HG03159 (cell line): ENCODE data around the gene ADPRHL1.

Source experiments
- ATAC-seq: cut with Tn5 transposase; IDR thresholded peaks from one replicate; pipeline ENCODE4 v1.9.1; 2021; ENCODE audit warnings: mild to moderate bottlenecking, moderate library complexity; ENCODE audit not compliant: unreplicated experiment

ADPRHL1 gene

DNA sequence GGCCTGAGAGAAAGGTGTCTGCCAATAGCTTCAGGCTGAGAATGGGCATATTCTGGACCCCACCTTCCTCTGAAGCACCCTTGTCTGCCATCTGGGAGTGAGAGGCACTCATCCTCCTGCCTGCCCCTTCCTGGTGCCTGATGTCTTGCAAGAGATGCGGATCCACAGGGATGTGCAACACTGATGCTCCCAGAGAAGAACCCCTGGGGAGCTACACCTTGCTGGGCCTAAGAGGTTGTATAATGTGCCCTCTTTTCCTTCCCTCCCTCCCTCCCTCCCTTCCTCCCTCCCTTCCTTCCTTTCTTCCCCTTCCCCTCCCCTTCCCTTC lies 34.6 kb downstream of the ADPRHL1 start:
- no peak for ATAC-seq

DNA sequence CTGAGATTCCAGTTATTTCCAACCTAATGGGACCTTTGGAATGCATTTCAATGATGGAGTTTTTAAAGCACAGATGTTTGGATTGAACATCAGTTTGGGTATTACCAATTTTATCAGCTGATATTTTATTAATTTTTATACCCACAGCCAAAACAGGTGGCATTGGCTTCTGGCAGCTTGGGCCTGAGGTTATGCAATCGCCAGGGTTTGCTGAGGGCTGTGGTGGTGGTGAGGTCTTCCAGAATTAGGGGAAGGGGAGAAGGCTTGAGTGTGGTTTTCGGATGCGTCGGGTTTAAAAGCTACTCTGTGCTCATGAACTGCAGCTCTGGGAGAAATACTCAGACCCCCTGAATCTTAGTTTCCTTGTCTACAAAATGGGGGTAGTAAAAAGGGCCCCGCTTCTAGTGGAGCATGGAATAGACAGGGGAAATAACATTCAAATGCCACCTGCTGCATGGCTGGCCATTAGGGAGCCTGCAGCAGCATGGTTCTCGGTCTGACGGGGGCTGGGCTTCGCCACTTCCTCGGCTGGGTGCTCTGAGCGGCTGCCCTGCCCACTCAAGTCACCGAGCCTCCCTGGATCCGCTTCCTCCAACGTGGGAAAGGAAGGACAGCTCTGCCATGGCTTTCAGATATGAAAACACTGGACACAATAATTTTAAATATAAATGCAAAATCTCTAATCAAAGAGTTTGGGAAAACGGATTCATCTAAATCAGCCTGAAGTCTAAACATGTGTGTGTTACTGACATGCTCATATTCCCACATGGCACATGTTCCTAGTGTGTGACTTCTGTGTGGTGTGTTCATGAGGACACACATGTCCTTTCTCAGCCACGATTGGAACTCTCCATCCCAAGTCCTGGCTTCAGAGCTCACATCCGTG lies 35.2 kb downstream of the ADPRHL1 start:
- ATAC-seq = no peak

DNA sequence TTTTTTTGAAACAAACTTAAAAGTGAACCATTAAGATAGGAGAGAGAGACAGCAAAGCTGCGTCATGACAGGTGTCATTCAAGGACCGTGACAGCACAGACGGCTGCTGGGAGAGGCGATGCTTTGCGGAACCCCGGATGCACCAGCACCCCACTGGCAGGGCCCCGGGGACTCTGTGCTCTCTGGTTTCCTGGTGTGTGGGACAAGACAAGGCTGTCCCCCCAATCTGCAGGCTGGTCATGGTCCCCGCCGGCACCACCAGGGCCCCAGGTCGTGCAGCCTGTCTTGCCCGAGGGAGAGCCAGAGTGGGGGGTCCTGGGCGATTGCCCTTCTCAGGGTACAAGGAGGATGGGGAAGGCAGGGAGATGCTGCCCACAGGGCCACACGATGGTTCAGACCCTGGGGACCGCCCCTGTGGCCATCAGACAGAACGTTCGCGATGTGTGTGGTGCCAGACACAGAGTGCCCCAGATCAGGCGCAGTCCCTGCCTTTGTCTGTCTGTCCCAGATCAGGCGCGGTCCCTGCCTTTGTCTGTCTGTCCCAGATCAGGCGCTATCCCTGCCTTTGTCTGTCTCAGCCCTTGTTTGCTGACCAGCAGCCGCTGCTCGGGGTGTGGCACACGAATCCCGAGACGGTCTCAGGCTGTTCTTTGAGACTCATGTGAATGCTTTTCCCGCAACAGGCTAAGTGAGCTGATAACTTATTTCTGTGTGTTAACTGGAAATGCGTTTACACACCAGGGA lies 36.1 kb downstream of the ADPRHL1 start:
- no peak for ATAC-seq

DNA sequence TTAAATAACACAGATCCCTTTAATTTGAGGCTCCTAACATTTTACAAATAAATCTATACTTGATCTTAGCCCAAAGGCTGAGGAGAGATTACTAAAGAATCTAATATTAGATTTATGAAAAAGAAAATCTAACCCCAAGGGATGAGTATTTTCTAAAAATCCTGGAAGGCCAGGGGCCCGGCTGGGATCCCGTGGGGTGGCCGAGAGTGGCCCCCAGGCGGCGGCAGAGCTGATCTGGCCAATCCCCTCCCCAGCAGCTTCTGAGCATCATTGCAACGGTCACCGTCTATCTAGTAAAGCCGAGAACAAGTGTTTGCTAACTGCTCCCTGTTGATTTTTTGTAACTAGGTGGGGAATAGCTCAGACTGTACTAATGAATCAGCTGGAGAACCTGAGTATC lies 37.5 kb downstream of the ADPRHL1 start:
- ATAC-seq = no peak

DNA sequence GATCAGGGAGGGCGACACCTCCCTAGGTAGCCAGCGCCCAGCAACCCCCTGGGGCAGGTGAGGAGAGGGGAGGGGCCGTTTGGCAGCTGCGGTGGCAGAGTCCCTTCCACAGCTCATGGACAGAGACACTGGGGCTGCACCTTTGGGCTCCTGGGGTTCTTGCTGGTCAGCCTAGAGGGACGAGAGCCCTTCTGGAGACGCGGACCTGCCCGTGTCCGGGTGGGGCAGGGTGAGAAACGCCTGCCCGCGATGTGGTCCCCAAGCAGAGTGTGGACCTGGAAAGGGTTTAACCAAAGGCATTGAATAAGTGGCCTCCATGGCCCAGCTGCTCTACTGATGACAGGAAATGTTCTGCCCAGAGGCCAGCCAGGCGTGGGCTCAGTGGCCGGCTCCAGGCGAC lies 38.3 kb downstream of the ADPRHL1 start:
- ATAC-seq = no peak

DNA sequence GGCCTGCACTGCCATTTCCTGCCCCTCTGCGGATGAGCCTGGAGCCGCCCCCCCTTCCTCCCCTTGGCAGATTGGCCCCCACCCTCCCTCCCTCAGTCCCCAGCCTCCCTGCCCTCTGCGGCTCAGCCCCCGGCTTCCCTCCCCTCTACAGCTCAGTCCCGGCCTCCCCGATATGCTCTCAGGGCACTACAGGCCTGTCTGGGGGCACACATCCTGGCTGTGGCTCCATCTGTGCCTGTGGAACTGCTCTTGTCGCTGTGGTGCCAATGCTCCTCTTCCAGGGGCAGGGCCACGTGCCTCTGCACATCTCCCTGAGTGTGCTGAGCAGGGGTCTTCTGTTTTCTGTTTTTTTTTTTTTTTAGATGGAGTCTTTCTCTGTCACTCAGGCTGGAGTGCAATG lies 39.0 kb downstream of the ADPRHL1 start:
- ATAC-seq = no peak

DNA sequence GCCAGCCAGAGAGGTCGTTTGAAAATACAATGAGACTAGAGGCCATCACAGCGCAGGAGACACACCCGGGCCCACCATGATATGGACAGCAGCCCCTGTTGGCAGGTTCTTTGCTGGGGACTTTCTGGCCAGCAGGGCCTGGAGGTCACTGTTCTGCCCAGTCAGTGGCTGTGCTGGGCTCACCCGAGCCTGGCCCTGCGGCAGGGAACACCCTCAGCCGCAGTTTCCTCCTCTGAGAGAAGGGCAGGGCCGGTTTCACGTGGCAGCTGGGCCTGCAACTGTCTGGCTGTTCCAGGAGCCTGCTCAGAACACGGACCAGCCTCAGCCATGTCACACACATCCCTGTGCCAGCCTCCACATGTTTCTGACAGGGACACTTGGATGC lies 39.4 kb downstream of the ADPRHL1 start:
- no peak for ATAC-seq

DNA sequence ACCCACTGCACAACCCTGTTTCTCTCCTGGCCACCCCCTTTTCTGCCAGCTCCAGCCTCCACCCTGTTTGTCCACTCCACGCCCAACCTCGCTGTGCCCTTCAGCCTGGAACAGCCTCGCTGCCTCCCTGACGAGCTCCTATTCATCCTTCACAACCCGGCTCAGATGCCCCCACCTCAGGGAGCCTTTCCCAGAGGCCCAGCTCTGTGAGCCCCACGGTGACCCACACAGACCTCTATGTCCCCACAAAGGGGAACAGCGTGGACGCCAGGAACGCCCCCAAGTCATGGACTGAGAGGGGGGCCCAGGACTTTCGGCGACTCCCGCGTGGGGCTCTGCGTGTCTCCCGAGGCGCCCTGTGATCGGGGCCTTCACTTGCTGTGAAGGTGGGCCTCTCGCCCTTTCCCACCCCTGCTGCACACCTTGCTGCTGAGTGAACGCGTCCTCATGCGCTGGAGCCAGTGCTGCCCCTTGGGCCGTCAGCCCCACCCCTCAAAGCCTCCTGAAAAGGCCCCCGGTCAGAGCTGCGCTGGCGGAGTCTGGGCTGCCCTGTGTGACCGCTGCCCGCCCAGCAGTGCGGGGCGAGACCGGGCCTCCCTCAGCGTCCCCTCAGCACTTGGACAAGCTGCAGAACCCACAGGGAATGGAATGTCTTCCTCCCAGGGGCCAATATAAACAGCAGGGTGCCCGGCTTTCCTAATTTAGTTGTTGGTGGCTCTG lies 40.0 kb downstream of the ADPRHL1 start:
- no peak for ATAC-seq

DNA sequence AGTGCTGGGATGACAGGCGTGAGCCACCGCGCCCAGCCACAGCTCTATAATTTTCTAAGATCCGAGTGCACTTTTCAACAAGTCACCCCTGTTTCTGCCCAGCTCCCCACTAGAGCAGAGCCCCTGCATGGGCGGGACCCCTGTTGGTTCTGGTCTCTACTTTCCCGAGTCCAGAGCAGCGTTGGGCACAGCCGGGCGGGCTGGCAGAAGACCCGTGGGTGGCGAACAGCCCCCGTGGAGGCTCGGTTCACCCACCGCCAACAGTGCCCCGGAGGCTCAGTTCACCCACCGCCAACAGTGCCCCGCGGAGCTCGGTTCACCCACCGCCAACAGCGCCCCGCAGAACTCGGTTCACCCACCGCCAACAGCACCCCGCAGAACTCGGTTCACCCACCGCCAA lies 40.8 kb downstream of the ADPRHL1 start:
- ATAC-seq = no peak

DNA sequence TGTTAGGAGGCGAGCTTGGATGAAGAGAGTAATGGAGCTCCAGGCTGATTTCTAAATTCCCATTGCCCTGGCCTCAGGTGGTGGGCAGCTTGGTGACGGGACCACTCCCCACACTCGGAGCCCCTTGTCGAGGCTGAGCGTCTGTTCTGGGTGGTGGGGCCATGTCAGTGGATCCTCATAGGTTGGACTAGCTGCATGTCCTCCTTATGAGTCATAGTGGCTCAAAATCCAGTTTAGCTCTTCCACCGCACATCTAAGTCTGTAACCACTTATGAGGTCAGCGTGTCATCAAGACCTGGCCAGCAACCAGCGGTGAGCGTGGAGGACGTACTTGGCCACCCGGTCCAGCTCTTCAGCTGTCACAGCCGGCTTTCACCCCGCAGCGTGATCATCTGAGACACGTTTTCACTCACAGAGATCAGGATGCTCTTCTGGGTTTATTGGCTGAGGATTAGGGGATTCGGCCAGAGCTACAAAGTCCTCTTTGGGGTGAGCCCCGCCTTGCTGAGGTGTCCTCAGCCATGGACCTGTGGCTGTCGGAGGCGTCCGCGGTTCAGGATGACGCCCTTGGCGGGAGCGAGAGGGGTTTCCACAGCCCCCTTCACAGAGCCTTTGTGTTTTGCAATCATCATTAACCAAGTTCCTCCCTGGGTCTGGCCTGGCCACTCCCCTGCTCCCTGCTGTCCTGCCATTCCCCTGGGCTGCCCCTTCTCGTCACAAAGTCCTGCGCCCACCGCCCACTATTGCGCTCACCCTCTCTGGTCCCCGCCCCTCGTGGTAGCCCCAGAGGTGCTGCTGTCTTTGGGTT lies 41.9 kb downstream of the ADPRHL1 start:
- no peak for ATAC-seq

DNA sequence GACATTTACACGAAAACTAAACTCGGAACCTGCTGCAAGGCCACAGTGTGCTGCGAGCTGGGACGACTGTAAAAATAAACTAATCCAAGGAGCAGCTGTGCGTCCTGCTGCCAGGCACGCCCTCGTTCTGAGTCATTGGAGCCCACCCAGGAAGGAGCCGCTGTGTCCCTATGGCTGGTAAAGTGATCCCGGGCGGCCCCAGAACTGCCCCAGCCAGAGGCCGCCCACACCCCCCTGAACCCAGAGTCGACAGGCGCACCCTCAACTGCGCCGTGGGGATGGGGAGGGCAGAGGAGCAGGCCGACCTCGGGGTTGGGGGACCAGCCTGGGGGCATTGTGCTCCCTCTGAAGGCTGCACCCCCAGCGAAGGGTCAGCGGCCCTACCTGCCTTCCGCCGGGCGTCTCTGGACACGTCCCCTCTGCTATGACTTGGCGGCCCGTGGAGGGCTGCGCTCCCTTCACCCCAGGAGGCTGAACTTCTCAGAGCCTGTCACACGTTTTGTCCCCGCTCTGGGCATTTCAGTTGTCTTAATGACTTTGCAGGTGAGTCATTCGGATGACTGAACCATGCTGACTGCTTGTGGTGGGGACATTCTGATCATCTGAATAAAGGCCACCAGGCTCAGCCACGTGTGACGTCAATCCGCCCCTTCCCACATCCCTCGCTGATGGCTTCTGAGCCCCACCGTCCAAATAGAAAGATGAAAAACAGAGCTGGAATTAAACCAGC lies 42.7 kb downstream of the ADPRHL1 start:
- no peak for ATAC-seq

DNA sequence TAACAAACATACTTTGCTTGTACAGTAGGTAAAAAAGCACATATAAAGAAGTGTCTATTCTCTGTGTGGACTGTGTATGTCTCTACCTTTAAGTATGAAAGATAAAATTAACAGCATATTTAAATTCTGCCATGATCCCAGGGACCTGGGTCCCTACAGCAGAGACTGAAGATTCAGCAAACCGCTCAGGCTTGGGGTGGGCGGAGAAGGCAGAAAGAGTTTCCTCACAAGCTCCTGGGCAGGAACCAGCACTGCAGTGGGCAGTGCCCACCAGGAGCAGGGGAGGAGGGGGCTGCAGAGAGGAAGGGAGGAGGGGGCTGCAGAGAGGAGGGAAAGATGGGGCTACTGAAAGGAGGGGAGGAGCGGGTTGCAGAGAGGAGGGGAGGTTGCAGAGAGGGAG lies 44.7 kb downstream of the ADPRHL1 start:
- ATAC-seq = no peak

DNA sequence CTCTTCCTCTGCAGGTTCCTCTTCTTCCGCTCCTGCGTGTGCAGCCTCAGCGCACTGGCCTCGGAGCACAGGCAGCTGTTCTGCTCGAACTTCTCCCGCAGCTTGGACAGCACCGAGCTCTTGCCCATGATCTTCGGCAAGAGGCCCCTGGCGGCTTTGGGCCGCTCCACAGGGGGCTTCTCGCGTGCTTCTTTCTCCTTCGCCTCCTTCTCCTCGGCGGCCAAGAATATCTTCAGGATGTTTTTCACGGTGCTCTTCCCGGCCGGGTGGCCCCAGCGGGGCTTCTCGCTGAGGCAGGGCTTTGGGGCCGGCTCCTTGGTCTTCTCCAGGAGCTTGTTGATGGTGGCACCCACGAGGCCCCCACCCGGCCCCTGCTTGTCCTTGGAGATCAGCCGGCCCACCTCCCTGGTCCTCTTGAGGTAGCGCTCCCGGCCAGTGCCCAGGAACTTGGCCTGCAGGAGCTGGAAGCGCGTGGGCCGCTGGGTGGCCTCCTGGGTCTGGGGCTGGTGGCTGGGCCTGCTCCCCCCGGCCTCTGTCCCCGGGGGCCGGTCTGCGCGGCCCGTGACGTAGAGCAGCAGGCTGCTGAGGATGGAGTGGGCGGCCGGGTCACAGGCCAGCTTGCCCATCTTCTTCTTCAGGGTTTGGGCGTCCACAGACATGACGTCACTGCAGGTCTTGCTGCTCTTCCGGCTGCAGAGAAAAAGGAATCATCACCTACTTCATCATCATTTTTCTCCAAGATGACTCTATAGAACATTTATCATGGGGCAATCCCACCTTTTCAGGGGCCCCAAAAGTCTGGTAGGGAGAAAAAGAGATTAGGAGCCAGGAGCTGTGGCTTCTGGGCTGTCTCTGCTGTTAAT lies 45.5 kb downstream of the ADPRHL1 start:
- ATAC-seq = no peak

DNA sequence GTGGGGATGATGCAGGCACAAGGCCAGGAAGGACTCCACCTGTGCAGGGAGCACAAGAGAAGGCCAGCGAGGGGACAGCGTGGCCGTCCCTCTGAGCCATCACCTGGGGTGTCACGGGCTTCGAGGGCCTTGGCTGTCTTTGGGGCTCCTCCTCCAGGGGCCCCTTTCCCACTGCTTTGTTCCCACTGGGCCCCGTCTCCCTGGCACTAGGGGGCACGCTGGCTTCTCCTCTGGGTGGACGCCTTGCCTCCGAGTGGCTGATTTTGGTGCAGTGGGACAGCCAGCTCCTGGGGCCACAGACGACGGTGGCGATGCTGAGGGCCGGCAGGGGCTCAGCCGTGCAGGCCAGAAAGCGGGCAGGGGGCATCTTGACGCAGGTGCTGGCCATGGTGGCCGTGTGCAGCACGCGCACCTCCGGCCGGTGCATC lies 46.2 kb downstream of the ADPRHL1 start:
- ATAC-seq = no peak

DNA sequence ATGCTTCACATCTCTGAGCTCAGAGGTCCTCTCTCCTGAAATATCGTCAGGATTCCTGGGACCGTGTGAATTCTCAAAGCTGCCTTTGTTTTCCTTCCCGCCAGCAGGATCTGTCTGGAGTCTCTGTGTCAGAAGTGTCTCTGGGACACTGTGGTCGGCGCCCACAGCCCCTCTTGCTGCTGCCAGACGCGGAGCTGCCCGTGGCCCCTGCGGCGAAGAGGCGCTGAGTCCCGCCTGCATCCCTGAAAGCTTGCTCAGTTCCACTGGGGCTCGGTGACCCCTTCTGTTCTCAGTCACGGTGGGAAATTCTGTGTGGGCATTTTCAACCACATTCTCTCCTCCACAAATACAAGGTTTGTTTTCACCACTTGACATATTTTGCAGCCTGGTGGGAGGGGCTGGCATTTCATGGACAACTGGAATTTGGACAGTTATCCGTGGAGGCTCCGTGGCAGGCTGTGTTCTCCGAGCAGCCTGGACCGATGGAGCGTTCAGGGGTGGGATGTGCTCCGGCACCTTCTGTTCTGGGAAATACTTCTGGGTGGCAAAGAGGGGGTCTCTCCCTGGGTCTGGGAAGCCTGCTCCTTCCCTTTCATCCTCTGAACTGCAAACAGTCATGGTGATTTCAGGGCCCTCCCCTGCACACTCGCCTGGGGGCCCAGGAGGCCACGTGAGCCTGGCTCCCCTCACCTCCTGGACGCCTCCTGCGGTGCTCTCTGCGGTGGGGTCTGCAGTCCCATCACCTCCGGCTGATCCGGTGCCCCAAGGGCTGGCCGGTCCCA lies 46.8 kb downstream of the ADPRHL1 start:
- no peak for ATAC-seq

DNA sequence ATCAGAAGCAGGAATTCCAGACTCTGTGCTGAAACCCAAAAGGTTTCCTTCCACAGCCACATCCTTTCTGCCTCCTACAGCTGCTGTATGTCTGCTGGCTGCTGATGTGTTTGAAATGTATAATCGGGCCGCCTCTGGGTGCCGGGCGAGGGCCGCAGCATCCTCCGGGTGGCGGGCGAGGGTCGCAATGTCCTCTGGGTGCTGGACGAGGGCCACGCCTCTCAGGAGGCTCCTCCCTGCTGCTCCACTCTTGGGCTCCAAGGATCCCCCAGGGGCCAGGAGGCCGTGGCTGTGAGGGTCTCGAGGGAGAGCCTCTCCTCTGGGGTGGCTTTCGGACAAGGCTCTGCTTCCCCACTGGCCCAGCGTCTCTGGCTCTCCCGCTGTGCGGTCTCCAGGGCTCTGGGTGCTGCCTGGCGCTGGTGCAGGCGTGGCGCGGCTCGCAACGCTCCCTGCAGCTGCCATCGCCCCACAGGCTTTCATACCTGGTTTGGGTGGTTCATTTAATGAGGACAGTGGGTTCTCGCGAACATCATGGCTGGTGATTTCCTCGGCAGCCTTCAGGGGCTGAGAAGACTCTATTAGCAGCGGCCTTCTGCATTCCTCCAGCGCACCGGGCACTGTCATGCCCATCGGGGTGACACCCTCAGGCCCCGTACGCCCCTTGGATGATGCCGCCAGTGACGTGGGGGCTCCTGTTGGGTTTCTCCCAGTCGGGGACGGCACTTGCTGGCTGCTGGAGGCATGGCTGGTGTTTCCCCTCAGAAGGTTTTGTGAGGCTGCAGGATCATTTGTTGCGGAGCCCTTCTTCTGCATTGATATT lies 47.6 kb downstream of the ADPRHL1 start:
- ATAC-seq = no peak

DNA sequence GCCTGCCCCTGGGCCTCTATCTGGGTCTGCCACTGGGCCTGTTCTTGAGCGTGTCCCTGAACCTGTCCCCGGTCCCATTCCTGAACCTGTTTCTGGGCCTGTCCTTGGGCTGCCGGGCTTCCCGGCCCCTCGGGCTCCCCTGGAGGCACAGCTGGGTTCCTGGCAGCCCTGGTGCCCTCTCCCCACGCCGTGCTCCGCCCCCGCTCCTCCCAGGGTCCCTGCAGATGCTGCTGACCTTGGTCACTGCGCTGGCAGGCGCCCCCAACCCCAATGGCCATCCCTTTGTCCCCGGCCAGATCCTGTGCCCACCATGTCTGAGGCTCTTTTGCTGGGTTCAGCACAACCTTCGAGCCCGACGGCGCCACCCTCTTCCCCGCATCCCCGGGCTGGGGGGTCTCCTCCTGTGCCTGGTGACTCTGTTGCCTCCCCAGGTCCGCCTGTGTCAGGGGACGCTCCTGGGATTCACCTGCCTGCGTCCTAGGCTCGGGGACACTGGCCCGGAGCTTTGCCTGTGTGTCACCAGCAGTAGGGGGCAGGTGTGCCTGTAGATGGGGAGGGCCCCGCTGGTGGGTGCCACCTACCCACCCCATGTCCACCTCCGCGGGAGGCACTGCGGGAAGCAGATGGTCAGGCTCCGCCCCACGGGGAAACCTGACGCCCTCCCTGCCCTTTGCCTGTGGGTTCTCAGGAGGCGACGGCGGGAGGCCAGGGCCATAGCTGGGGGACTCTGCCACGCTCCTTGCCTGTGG lies 48.4 kb downstream of the ADPRHL1 start:
- ATAC-seq = no peak
